Measurements from ENCODE around the gene TRAPPC2.

Gene TRAPPC2

DNA sequence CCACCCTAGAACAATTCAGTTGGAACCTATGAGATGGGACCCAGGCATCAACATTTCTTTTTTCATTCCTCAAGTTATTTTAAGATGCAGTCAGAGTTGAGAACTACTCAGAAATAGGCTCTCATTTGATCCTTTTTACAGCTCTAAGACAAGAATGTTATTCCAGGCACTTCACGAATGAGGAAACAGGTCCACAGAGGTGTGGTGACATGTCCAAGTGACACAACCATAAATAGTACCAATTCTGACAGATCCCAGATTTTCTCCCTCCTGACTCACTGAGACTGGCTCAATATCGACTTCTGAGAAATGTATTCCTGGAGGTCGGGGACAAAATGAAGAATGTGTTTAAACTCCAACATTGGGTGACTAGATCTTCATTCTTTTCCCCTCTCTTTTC is 70.4 kb downstream of the TRAPPC2 start:
- DNase-seq, result no peak

GRCh38 chrX:13662355-13662791 is 72.0 kb downstream of the TRAPPC2 start:
- DNase-seq, result no peak

Data from activated CD4-positive, alpha-beta T cell treated with anti-CD3 and anti-CD28 coated beads, Interleukin-2, amount 50 U/mL, for 16 hours (primary cell).